ENCODE data around the gene COL18A1.
A peak's percentile ranks its signal among the peaks of the same experiment; 100 is the strongest.

COL18A1 gene

GRCh38 chr21:45546636-45547544, 141.9 kb downstream of the COL18A1 start:
- DNase-seq (ENCODE audit: low read depth): no peak

DNA sequence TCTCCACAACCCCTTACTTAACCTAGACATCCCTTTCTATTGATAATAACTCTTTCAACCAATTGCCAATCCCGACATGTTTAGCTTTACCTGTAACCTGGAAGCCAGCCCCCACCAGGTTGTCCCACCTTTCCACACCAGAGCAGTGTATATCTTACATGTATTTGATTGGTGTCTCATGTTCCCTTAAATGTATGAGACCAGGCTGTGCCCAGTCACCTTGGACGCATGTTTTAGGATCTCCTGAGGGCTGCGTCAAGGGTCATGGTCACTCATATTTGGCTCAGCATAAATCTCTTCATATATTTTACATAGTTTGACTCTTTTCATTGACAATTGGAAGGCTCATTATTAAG, 142.6 kb downstream of the COL18A1 start:
- DNase-seq (ENCODE audit: low read depth): no peak

GRCh38 chr21:45548711-45549491, 143.9 kb downstream of the COL18A1 start:
- no peak for DNase-seq (ENCODE audit: low read depth)

DNA sequence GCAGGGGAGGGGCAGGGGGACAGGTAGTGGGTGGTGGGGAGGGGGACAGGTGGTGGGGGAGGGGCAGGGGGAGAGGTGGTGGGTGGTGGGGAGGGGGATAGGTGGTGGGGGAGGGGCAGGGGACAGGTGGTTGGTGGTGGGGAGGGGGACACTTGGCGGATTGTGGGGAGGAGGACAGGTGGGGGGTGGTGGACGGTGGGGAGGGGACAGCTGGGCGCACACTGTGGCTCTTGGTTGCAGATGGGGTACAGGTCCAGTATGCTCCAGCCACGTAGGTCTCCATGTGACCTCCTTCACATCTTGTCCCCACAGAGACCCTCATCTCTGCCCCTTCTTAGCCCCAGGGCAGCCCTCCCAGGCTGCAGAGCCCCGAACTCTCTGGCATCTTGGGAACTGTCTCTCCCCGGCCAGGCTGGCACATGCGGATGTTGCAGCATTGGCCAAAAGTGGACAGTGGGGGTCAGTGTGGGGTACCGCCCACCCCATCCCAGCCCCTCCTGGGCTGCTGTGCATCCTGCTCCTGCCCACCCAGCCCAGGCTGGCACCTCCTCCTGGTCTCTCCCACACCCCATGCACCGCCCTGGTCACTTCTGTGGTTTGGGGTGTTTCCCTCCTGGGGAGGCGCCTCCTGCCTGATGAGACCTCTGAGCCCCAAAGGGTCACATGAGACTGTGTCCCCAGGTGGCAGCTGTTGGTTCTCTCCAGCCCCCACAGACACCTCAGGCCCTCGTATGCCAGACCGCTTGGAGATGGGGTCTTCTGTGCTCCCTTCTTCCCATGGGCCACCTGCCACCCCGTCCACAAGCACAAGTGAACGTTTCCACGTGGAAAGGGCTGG, 144.9 kb downstream of the COL18A1 start:
- no peak for DNase-seq (ENCODE audit: low read depth)

- DNase-seq (ENCODE audit: low read depth): no peak
These were observed 145.7 kb downstream of the COL18A1 start for GRCh38 chr21:45550522-45551210.

GRCh38 chr21:45551316-45551715, 146.4 kb downstream of the COL18A1 start:
- DNase-seq (ENCODE audit: low read depth): no peak

GRCh38 chr21:45551783-45552695, 147.1 kb downstream of the COL18A1 start:
- DNase-seq (ENCODE audit: low read depth): no peak

DNA sequence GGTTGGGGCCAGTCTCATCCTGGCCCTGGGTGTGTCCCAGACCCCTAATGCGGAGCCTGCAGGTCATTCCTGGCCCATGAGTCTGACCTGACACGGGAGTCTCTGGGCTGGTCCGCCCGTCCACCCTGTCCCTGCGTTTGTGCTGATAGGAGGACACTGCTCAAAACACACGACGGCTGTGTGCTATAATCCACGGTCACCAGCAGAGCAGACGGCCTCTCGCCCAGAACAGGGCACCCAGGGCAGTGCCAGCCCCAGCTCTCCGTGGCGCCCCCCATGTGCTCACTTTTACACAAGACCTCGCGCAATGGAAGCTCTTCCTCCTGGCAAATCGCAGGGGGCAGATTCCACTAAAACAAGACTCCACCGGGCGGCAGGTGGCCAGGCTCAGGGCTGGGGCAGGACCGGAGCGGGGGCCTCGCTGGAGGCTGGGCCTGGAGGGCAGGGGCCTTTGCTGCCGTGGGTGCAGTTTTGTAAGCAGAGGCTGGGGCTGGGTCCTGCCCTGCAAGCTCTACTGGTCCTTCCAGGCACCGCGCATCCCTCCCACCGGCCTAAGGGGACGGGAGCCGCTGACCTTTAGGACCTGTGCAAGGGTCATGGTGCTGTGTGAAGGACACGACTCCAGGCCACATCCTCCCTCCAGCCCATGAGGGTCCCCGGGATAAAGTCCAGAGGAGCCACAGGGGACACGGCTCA, 147.9 kb downstream of the COL18A1 start:
- DNase-seq (ENCODE audit: low read depth): no peak

DNA sequence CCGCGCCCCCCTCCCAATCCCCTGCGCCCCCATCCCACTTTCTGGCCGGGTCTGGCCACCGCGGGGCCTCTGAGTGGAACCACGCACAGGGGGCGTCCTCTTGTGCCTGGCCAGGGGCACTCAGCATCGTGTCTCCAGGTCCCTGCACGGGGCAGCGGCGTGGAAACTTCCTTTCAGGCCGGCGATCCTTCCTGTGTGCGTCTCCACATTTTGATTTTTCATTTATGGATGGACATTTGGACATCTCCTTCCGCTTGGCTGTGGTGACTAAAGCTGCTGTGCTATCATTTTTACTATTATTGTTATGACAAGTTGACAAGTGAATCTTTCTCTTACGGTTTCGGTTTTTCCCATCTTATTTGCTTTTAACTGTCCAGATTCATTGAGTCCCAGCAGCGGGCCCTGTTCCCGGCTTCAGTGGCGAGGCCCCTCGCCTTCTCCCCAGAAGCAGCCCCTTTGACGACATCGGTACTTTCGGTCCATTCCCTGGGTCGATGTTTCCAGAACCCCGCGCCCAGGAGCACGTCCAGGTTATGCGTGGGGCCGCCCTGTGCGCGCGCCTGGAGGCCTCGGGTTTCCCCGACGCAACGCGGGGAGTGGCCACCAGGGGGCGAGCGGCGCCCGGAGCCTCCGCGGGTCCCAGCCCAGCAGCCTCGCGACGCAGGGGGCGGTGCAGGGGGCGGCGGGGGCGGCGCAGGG, 149.7 kb downstream of the COL18A1 start:
- peak; percentile 78 for DNase-seq (ENCODE audit: low read depth)

DNA sequence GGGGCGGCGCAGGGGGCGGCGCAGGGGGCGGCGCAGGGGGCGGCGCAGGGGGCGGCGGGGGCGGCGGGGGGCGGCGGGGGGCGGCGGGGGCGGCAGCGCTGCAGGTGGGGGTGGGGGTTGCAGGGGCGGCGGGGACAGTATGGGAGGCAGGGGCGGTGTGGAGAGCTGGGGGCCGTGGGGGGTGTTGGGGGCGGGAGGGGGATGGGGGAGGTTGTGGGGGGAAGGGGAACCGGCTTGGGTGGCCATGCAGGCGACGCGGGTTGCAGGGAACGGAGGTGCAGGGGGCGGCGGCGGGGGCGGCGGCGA, 150.2 kb downstream of the COL18A1 start:
- no peak for DNase-seq (ENCODE audit: low read depth)

DNA sequence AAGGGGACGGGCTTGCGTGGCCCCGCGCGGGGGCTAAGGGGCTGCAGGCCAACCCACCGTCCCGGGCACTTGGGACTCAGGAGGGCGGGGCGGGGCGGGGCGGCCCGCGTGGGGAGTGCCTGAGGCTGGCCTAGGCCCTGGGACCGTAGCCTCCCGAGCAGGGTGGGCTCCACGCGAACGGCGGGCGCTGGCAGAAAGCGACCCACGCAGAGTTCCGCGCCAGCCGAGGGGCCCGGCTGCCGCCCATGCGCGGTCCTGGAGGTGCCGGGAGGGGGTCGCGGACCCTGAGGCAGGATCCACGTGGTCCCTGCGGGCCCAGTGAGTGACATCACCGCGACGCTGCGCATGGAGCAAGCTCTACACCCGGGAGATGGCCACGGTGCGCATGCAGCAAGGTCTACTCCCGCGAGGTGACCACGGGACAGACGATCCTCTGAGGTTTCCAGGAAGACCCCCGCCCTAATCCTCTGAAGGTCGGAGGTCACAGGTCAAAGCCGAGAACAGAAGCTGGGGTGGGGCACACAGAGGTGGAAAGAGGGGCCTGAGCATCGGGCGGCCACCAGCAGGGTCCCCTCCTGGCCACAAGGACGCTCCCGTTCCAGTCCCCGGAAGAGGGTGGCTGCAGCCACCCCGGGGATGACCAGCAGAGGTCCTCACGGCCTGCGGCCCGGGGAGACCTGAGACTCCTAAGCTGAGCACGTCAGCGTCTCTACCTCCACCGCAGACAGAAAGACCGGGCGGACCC, 150.8 kb downstream of the COL18A1 start:
- no peak for DNase-seq (ENCODE audit: low read depth)

DNA sequence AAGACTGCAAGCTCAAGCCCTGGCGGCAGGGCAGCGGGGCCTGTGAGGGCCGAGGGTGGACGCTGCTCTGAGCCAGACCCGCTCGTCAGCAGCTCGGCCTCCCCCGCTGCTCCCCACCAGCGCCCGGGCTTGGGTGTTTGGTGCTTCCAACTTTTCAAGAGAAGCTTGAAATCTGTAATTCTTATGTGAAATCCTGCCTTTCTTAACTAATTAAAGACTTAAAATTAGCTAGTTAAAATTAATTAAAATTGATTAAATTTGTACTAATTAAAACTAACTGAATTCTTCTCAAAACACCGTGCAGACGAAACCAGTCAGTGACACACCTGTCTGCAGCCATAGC, 151.3 kb downstream of the COL18A1 start:
- no peak for DNase-seq (ENCODE audit: low read depth)

DNA sequence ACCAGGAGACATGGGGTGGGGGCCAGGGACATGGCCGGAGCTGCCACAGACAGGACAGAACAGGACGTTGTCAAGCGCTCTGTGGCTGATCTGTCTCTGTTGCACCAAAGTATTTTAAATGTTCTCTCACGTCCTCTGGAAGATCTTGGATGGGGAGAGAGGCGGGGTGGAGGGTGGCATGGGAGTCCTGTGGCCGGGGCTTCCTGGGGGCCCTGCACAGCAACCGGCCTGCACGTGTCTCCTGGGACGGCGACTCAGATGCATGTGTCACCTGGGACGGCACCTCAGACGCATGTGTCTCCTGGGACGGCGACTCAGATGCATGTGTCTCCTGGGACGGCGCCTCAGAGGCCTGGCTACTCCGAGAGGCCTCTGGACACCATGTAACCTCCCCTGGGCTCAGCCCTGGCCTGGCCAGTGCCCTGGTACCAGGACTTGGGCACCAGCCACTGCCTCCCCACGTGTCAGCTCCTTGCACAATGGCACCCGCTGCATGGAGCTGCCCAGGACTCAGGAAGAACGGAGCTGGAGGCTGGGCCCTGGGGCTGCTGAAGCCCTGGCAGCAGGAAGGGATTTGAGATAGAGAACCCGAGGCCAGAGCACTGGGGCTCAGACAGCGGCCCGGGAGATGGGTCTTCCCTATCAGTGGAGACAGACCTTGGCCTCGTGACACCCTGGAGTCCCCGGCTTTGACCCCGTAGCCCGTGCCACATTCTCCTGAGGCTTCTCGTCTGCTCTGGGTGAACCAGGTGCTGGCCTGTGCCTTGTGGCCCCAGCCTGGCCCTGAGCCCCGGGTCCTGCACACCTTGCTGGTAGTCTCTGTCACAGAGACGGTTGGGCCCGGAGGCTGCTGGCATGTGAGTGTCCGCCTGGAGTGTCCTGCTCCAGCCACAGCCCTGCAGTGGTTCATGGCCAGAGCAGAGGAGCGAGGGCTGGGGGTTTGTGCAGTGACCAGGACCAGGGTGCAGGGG, 152.0 kb downstream of the COL18A1 start:
- DNase-seq (ENCODE audit: low read depth): no peak

DNA sequence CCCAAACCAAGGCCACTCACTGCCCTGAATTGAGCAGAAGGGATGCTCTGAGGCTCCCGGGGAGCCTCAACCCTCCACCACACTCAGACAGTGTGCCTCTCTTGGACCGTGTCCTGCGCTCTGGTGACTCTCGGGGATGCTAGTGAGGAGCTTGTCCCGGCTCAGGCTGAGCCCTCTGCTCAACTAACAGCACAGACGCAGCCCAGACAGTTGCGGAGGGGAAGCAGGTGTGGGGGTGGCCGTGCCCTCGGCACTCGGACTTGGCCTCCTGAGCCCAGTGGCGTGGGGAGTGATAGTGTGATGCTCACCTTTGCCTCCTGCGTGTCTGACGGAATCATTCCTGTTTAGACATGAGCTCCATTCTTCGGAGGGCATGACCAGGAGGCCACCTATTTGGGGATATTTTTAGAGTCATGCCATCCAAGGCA, 152.7 kb downstream of the COL18A1 start:
- no peak for DNase-seq (ENCODE audit: low read depth)

DNA sequence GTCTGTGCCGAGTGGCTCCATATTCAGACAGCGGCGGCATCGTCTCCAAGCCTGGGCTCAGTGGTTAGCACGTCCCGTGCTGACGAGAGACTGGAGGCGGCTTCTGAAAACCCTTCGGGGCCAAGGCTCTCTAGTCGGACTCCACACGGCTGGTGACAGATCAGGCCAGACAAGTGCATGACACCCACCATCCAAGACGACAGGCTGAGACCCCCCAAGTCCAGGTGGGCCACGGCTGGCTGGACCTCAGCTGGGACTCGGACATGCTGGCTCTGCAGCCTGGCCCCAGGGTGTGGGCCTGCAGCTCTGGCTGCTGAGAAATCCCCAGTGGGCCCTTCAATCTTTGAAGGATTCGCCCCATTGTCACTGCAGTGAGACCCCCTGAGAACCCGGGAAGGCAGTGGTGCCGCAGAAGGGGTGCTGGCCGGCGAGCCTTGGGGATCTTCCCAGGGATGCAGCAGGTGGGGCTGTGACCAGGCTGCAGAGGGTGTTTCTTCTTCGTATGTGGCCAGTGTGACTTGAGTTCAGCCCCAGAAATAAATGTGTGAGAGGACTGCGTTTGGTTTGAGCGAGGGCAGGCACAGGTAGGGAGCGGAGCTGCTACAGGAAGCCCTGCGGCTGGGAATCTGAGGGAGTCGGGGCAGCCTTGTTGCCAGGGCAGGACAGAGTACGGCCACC, 153.2 kb downstream of the COL18A1 start:
- DNase-seq (ENCODE audit: low read depth): no peak

- no peak for DNase-seq (ENCODE audit: low read depth)
These were observed 154.5 kb downstream of the COL18A1 start for GRCh38 chr21:45559216-45560105.

Measured in stimulated activated CD8-positive, alpha-beta memory T cell treated with anti-CD3 and anti-CD28 coated beads, Interleukin-15, amount 100 ng/mL, for 1 hour (primary cell).